ENCODE measurements around the gene NAXE.

The NAXE gene

DNA sequence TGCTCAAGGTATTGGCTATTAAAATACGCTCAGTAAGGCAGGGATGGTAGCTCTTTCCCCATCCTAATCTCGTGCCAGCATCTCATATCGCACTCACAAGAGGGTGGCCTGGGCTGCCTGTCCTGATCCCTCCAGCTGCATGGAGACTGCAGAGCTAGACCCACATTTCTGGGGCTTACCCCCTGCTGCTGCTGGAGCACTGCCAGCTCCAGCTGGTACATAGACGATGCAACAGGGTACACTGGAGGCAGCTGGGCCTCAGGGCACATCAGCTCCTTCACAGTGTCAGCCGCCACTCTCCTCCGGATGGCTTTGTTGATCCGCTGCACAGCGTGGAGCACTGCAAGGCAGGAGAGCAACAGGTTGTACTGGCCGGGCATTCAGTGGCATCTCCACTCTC, 35.2 kb upstream of the NAXE start:
- Histone ChIP-seq H2BK12ac (ENCODE audit: low read length) (no peak overlapping the region), H3K4ac (ENCODE audit: low read length) (no peak overlapping the region), H3K27ac (replicated peaks; ENCODE audit: low read length) (no peak overlapping the region), H2BK15ac (ENCODE audit: low read length) (no peak overlapping the region), H3K18ac (ENCODE audit: low read length) (no peak overlapping the region), H3K36me3 (replicated peaks in 1 of 2; ENCODE audit: control insufficient read depth in 2 of 2, insufficient read depth in 2 of 2, low read length in 2 of 2) (peaks cover 41 to 76% of the 10 kb centered on the region in 2 donors), H3K9me3 (replicated peaks in 1 of 2; ENCODE audit: control insufficient read depth in 2 of 2, insufficient read depth in 1 of 2, low read depth in 1 of 2, low read length in 2 of 2) (peaks cover 0 to 2% of the 10 kb centered on the region in 2 donors), H3K9ac (ENCODE audit: low read depth, low read length, poor library complexity) (no peak overlapping the region), H3K14ac (ENCODE audit: low read length) (no peak overlapping the region), H3K79me1 (ENCODE audit: low read depth, low read length) (peaks cover 2% of the 10 kb centered on the region), H3K4me1 (ENCODE audit: control insufficient read depth in 2 of 2, insufficient read depth in 1 of 2, low read depth in 1 of 2, low read length in 2 of 2) (no peaks in the 10 kb centered on the region), H2AK5ac (ENCODE audit: low read depth, low read length) (no peak overlapping the region), H4K8ac (ENCODE audit: low read depth, low read length) (no peak overlapping the region), H3K27me3 (ENCODE audit: control insufficient read depth in 3 of 3, insufficient read depth in 3 of 3, low read depth in 1 of 3, low read length in 3 of 3) (no peaks in the 10 kb centered on the region), H2BK5ac (ENCODE audit: low read length) (no peak overlapping the region), H3K23ac (ENCODE audit: low read depth, low read length, poor library complexity) (no peak overlapping the region), H3K4me2 (ENCODE audit: insufficient read depth, low read length, poor library complexity, severe bottlenecking) (no peak overlapping the region), H4K91ac (ENCODE audit: low read depth, low read length, poor library complexity) (no peak overlapping the region), H2BK120ac (ENCODE audit: low read depth, low read length) (no peak overlapping the region), H2AFZ (ENCODE audit: low read length) (no peak overlapping the region), H3K4me3 (ENCODE audit: low read length in 2 of 2) (no peak overlapping the region)
- WGBS, 2 donors (ENCODE audit: extremely low coverage in 2 of 2, insufficient read length in 2 of 2, insufficient replicate concordance in 1 of 2) = no CpG with 5 or more reads among the region's 9 CpGs
- no peak for DNase-seq (ENCODE audit: low spot score)

DNA sequence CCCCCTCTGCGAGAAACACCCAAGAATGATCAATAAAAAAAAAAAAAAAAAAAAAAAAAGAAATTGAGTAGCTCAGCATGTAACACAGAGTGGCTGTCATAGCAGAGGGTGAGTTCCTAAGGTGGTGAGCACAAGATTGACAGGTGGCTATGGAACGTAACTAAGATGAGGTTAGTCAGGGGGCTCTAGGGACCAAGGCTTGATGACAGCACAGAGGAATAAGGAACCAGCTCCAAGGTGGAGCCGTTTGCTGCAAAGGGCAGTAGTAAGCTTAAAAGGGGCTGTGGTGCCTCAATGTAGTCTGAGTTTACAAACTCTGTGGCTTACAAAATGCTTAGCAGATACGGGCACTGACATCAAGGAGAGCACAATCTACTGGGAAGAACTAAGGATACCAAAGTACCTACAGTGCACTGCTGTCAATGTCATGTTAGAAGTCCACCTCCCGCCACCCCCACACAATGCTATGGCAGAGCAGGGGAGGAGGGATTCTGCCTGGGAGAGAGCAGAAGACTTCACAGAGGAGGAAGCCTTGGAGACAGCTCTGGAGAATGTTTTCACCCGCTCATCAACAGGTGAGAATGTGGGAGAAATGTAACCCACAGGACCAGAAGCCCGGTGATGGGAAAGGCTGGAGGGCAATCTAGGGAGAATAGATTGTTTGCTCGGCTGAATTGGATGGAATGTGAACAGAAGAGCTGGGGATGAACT, 32.3 kb upstream of the NAXE start:
- peaks cover 42 to 77% of the 10 kb centered on the region in 2 donors for H3K36me3 ChIP-seq (replicated peaks in 1 of 2; ENCODE audit: control insufficient read depth in 2 of 2, insufficient read depth in 2 of 2, low read length in 2 of 2)
- no peak overlapping the region for H3K9ac ChIP-seq (ENCODE audit: low read depth, low read length, poor library complexity)

DNA sequence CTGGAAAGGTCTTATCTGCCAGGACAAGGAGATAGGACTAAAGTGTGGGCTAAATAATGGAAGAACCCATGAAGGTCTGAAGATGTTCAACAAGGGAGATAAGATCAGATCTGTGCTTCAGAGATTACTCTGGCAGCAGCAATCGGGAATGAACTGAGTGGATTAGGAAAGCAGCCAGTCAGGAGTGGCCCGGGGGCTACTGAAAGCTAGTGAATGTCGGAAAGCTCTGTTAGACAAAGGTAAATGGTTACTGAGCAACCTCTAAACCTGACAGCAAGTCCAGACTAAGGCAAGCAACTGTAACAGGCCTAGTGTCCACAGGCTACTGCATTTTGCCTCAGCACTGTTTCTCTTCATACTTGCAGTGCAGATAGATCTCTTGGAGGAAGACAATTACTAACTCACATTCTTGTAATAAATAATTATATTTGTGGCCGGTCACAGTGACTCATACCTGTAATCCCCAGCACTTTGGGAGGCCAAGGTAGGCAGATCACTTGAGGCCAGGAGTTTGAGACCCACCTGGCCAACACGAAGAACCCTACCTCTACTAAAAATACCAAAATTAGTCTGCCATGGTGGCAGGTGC, 31.7 kb upstream of the NAXE start:
- no peak overlapping the region for H3K27ac ChIP-seq (replicated peaks; ENCODE audit: low read length)
- H3K79me1 ChIP-seq (ENCODE audit: low read depth, low read length) = peaks cover 2% of the 10 kb centered on the region
- no peak for DNase-seq (ENCODE audit: low spot score)
- no peak overlapping the region for H3K9ac ChIP-seq (ENCODE audit: low read depth, low read length, poor library complexity)
- peaks cover 41 to 77% of the 10 kb centered on the region in 2 donors for H3K36me3 ChIP-seq (replicated peaks in 1 of 2; ENCODE audit: control insufficient read depth in 2 of 2, insufficient read depth in 2 of 2, low read length in 2 of 2)
- H3K23ac ChIP-seq (ENCODE audit: low read depth, low read length, poor library complexity) = no peak overlapping the region
- H2BK120ac ChIP-seq (ENCODE audit: low read depth, low read length) = no peak overlapping the region
- H2BK12ac ChIP-seq (ENCODE audit: low read length) = no peak overlapping the region
- no peak overlapping the region for H3K4me3 ChIP-seq (ENCODE audit: low read length in 2 of 2)
- H2BK5ac ChIP-seq (ENCODE audit: low read length) = no peak overlapping the region
- H2BK15ac ChIP-seq (ENCODE audit: low read length) = no peak overlapping the region
- H3K4me1 ChIP-seq (ENCODE audit: control insufficient read depth in 2 of 2, insufficient read depth in 1 of 2, low read depth in 1 of 2, low read length in 2 of 2) = no peaks in the 10 kb centered on the region
- no peak overlapping the region for H2AK5ac ChIP-seq (ENCODE audit: low read depth, low read length)
- peaks cover 0 to 2% of the 10 kb centered on the region in 2 donors for H3K9me3 ChIP-seq (replicated peaks in 1 of 2; ENCODE audit: control insufficient read depth in 2 of 2, insufficient read depth in 1 of 2, low read depth in 1 of 2, low read length in 2 of 2)
- H4K8ac ChIP-seq (ENCODE audit: low read depth, low read length) = no peak overlapping the region
- no CpG with 5 or more reads among the region's 5 CpGs for WGBS, 2 donors (ENCODE audit: extremely low coverage in 2 of 2, insufficient read length in 2 of 2, insufficient replicate concordance in 1 of 2)
- H2AFZ ChIP-seq (ENCODE audit: low read length) = no peak overlapping the region
- no peak overlapping the region for H3K4me2 ChIP-seq (ENCODE audit: insufficient read depth, low read length, poor library complexity, severe bottlenecking)
- no peak overlapping the region for H4K91ac ChIP-seq (ENCODE audit: low read depth, low read length, poor library complexity)
- no peaks in the 10 kb centered on the region for H3K27me3 ChIP-seq (ENCODE audit: control insufficient read depth in 3 of 3, insufficient read depth in 3 of 3, low read depth in 1 of 3, low read length in 3 of 3)
- H3K18ac ChIP-seq (ENCODE audit: low read length) = no peak overlapping the region
- H3K4ac ChIP-seq (ENCODE audit: low read length) = no peak overlapping the region
- H3K14ac ChIP-seq (ENCODE audit: low read length) = no peak overlapping the region

More for the DNA sequence above, 32.3 kb upstream of the NAXE start:
- no peak overlapping the region for H3K4me3 ChIP-seq (ENCODE audit: low read length in 2 of 2)
- H3K4me2 ChIP-seq (ENCODE audit: insufficient read depth, low read length, poor library complexity, severe bottlenecking) = no peak overlapping the region
- no peak for DNase-seq (ENCODE audit: low spot score)
- H4K91ac ChIP-seq (ENCODE audit: low read depth, low read length, poor library complexity) = no peak overlapping the region
- WGBS, 2 donors (ENCODE audit: extremely low coverage in 2 of 2, insufficient read length in 2 of 2, insufficient replicate concordance in 1 of 2) = no CpG with 5 or more reads among the region's 8 CpGs
- peaks cover 2% of the 10 kb centered on the region for H3K79me1 ChIP-seq (ENCODE audit: low read depth, low read length)
- no peak overlapping the region for H2BK15ac ChIP-seq (ENCODE audit: low read length)
- H3K14ac ChIP-seq (ENCODE audit: low read length) = no peak overlapping the region
- H3K4me1 ChIP-seq (ENCODE audit: control insufficient read depth in 2 of 2, insufficient read depth in 1 of 2, low read depth in 1 of 2, low read length in 2 of 2) = no peaks in the 10 kb centered on the region
- H4K8ac ChIP-seq (ENCODE audit: low read depth, low read length) = no peak overlapping the region
- no peak overlapping the region for H2BK12ac ChIP-seq (ENCODE audit: low read length)
- no peak overlapping the region for H3K27ac ChIP-seq (replicated peaks; ENCODE audit: low read length)
- H3K4ac ChIP-seq (ENCODE audit: low read length) = no peak overlapping the region
- no peak overlapping the region for H3K18ac ChIP-seq (ENCODE audit: low read length)
- peaks cover 0 to 2% of the 10 kb centered on the region in 2 donors for H3K9me3 ChIP-seq (replicated peaks in 1 of 2; ENCODE audit: control insufficient read depth in 2 of 2, insufficient read depth in 1 of 2, low read depth in 1 of 2, low read length in 2 of 2)
- H2AFZ ChIP-seq (ENCODE audit: low read length) = no peak overlapping the region
- H3K27me3 ChIP-seq (ENCODE audit: control insufficient read depth in 3 of 3, insufficient read depth in 3 of 3, low read depth in 1 of 3, low read length in 3 of 3) = no peaks in the 10 kb centered on the region
- no peak overlapping the region for H2BK5ac ChIP-seq (ENCODE audit: low read length)
- H2BK120ac ChIP-seq (ENCODE audit: low read depth, low read length) = no peak overlapping the region
- no peak overlapping the region for H3K23ac ChIP-seq (ENCODE audit: low read depth, low read length, poor library complexity)
- H2AK5ac ChIP-seq (ENCODE audit: low read depth, low read length) = no peak overlapping the region

DNA sequence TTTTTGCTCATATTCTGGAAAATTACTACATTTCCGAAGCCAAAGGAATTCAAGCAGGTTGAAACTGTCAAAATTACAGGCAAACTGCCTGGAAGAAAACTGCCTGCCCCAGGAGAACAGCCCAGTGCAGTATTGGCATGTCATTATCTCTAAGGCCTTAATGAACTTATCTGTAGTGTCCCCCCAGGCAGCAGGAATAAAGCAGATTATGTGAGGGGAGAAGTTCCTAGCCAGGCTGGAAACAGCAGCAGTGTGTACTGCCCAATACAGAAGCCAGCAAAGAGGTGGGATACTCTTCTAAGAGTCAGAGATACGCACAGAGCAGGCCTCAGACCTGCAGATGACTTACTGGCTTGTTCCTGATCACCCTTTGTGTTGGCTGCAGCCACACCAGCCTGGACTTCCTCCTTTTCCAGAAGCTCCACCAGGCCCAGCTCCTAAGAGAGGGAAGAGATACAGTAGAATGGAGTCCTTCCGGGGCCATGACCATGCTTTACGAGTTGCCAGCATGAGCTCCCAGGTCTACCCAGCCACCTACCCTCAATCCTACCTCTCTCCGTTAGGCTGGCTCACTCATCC, 30.9 kb upstream of the NAXE start:
- Histone ChIP-seq H3K36me3 (replicated peaks in 1 of 2; ENCODE audit: control insufficient read depth in 2 of 2, insufficient read depth in 2 of 2, low read length in 2 of 2) (peaks cover 42 to 77% of the 10 kb centered on the region in 2 donors), H3K4me2 (ENCODE audit: insufficient read depth, low read length, poor library complexity, severe bottlenecking) (no peak overlapping the region), H2BK15ac (ENCODE audit: low read length) (no peak overlapping the region), H3K79me1 (ENCODE audit: low read depth, low read length) (peaks cover 2% of the 10 kb centered on the region), H3K9me3 (replicated peaks in 1 of 2; ENCODE audit: control insufficient read depth in 2 of 2, insufficient read depth in 1 of 2, low read depth in 1 of 2, low read length in 2 of 2) (peaks cover 0 to 2% of the 10 kb centered on the region in 2 donors), H3K4me1 (ENCODE audit: control insufficient read depth in 2 of 2, insufficient read depth in 1 of 2, low read depth in 1 of 2, low read length in 2 of 2) (no peaks in the 10 kb centered on the region), H3K9ac (ENCODE audit: low read depth, low read length, poor library complexity) (no peak overlapping the region), H3K18ac (ENCODE audit: low read length) (no peak overlapping the region), H2BK120ac (ENCODE audit: low read depth, low read length) (no peak overlapping the region), H3K23ac (ENCODE audit: low read depth, low read length, poor library complexity) (no peak overlapping the region), H2BK5ac (ENCODE audit: low read length) (no peak overlapping the region), H3K27me3 (ENCODE audit: control insufficient read depth in 3 of 3, insufficient read depth in 3 of 3, low read depth in 1 of 3, low read length in 3 of 3) (no peaks in the 10 kb centered on the region), H4K91ac (ENCODE audit: low read depth, low read length, poor library complexity) (no peak overlapping the region), H3K14ac (ENCODE audit: low read length) (no peak overlapping the region), H2AFZ (ENCODE audit: low read length) (no peak overlapping the region), H2AK5ac (ENCODE audit: low read depth, low read length) (no peak overlapping the region), H3K4me3 (ENCODE audit: low read length in 2 of 2) (no peak overlapping the region), H3K27ac (replicated peaks; ENCODE audit: low read length) (no peak overlapping the region), H4K8ac (ENCODE audit: low read depth, low read length) (no peak overlapping the region), H3K4ac (ENCODE audit: low read length) (no peak overlapping the region), H2BK12ac (ENCODE audit: low read length) (no peak overlapping the region)
- DNase-seq (ENCODE audit: low spot score) = no peak
- no CpG with 5 or more reads among the region's 5 CpGs for WGBS, 2 donors (ENCODE audit: extremely low coverage in 2 of 2, insufficient read length in 2 of 2, insufficient replicate concordance in 1 of 2)

Data from neuronal stem cell (in vitro differentiated cells).